GM10248 (cell line): ENCODE measurements around the gene ARPP19.

Source experiments
- CTCF ChIA-PET: fragments of 300-600 bp; sonication (Branson Sonifier 250); formaldehyde crosslinking; extraction: SDS; loops from one replicate; lab custom pipeline; 2021; ENCODE audit warnings: antibody characterized with exemption; lab: Yijun Ruan, JAX
- POLR2A ChIA-PET: fragments of 350-650 bp; sonication (Branson Sonifier 250); formaldehyde crosslinking; extraction: SDS; loops from one replicate; lab custom pipeline; 2020; ENCODE audit warnings: antibody characterized with exemption; lab: Yijun Ruan, JAX
- DNase-seq: peaks from one replicate; pipeline ENCODE4 v3.0.0; 2012; ENCODE audit errors: extremely low spot score
- TF ChIP-seq, protein P1 (sequence below): IDR thresholded peaks from 2 replicates; pipeline ENCODE4 v1.5.1; 2012; ENCODE audit warnings: mild to moderate bottlenecking, low read depth; ENCODE audit errors: extremely low read depth, missing control alignments, control extremely low read depth

Gene ARPP19

DNA sequence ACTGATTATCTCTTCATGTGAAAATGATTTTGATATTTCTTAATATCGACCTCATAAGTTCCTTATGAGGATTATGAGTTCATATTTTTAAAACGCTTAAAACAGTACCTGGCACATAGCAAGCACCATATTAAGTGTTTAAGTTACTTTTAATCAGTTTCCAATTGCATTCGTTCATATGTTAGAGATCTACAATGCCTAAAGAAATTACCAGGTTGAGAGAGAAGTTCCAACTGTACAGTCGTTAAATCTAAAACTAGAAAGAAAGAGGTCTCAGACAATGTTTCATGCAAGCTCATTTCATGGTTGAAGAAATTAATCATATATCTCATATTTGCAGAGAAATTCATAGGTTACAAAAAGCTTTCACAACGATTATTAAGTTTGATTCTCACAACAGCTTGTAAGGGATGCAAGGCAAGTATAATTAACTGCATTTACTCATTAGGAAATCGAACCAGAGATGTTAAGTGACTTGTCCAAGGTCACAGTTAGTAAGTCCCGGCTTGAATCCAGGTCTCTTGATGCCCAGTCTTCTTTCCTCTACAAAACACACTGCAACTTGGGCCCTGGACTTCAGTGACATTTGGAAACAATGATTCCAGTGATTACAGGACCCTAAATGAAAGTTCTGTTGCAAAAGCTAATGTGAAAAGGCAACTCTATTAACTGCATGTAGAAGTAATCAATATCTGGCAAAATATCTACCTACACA lies 41.5 kb downstream of the ARPP19 start:
- no peak for DNase-seq
- CTCF ChIA-PET: interaction anchor here (0.8 to 2.0 kb wide), 10 partner anchors 12 to 270 kb away, joined by 3 to 6 read pairs (median 4); no protein-coding TSS in a partner anchor
- POLR2A ChIA-PET: no interaction called here
- TF ChIP-seq, protein P1, sequence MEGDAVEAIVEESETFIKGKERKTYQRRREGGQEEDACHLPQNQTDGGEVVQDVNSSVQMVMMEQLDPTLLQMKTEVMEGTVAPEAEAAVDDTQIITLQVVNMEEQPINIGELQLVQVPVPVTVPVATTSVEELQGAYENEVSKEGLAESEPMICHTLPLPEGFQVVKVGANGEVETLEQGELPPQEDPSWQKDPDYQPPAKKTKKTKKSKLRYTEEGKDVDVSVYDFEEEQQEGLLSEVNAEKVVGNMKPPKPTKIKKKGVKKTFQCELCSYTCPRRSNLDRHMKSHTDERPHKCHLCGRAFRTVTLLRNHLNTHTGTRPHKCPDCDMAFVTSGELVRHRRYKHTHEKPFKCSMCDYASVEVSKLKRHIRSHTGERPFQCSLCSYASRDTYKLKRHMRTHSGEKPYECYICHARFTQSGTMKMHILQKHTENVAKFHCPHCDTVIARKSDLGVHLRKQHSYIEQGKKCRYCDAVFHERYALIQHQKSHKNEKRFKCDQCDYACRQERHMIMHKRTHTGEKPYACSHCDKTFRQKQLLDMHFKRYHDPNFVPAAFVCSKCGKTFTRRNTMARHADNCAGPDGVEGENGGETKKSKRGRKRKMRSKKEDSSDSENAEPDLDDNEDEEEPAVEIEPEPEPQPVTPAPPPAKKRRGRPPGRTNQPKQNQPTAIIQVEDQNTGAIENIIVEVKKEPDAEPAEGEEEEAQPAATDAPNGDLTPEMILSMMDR: no peak

DNA sequence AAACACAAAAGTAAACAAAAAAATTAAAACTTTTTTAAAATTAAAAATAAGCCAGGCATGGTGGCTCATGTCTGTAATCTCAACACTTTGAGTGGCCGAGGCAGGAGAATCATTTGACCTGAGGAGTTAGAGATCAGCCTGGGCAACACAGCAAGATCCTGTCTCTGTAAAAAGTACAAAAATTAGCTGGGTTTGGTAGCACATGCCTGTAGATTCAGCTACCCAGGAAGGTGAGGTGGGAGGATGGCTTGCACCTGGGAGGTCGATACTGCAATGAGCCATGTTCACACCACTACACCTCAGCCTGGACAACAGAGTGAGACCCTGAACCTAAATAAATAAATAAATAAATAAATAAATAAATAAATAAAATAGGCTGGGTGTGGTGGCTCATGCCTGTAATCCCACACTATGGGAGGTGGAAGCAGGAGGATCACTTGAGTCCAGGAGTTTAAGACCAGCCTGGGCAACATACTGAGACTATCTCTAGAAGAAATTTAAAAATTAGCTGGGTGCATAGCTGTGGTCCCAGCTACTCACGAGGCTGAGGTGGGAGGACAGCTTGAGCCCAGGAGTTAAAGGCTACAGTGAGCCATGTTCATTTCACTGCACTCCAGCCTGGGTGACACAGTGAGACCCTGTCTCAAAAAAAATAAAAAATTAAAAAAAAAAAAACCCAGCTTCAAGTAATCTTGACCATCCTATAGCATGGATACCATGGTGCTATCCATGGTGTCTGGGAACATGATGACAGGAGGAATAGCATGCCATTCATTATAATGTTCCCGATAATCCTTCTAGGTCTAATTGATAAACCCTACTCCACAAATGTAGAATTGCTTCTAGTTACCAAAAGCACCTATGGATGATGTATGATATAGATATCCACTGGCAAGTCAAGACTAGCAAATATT lies 44.4 kb downstream of the ARPP19 start:
- TF ChIP-seq, protein P1: no peak
- DNase-seq: no peak
- ChIA-PET CTCF (interaction anchor here (0.8 to 1.3 kb wide), 5 partner anchors 10 to 193 kb away, joined by 3 to 6 read pairs (median 4); no protein-coding TSS in a partner anchor), POLR2A (interaction anchor here (0.6 kb wide), 1 partner anchor 11 kb away, joined by 4 read pairs; no protein-coding TSS in a partner anchor)

DNA sequence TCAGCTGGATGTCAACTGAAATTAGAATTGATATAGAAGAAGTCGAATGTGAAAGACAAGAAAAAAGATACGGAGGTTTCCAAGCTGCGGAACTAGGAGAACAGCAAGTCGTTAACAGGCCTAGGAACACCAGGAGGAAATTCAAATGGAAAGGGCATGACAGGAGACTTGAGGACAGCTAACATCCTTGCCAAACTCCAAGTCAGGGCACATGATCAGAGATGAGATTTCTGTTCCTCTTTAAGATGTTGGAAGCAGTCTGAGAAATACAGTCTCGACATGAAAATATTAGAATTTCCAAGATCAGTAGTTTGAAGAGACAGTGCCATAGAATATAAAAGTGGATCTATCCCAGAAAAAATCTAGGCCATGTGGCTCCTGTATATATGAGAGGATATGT lies 45.2 kb downstream of the ARPP19 start:
- CTCF ChIA-PET: interaction anchor here (0.8 to 1.3 kb wide), 6 partner anchors 9 to 193 kb away, joined by 3 to 6 read pairs (median 4); no protein-coding TSS in a partner anchor
- TF ChIP-seq, protein P1: no peak
- DNase-seq: no peak
- POLR2A ChIA-PET: no interaction called here

DNA sequence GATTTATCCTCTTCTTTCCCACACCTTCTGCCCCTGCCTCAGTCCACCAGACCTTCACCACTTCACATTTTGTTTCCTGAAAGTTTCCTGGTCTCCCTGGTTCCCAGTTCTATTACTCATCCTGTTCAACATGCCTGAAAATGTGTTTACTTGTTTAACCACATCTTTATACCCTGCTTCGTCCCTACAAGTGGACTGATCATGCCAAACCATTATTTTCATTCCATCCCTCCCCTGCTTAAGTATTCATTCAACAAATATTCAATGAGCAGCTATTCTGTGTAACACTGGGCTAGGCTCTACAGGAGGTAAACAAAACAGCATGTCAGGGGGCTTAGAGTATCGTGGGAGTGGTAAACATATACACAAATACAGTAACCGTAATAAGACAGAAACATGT lies 45.6 kb downstream of the ARPP19 start:
- ChIA-PET POLR2A (no interaction called here), CTCF (interaction anchor here (1.1 to 1.3 kb wide), 5 partner anchors 8 to 58 kb away, joined by 3 to 6 read pairs (median 3); no protein-coding TSS in a partner anchor)
- no peak for DNase-seq
- TF ChIP-seq, protein P1: no peak

DNA sequence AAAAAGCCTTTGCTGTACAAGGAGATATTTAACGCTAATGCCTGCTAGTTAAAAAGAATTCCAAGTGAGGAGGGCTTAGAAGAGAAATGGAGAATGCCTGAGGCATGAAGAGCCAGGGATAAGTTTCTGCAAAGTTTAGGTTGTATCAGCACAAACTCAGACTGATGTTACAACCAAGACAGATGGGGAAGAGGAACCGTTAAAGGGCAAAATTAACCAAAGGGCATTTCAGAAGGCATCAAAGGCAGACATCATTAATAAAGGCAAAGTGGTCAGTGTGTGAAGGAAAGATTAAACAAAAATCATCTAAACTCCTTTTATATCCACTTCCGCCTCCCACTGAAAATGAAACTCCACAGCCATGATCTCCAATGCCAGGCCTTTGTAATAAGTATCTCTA lies 47.1 kb downstream of the ARPP19 start:
- ChIA-PET CTCF (no interaction called here), POLR2A (no interaction called here)
- no peak for DNase-seq
- TF ChIP-seq, protein P1: no peak

DNA sequence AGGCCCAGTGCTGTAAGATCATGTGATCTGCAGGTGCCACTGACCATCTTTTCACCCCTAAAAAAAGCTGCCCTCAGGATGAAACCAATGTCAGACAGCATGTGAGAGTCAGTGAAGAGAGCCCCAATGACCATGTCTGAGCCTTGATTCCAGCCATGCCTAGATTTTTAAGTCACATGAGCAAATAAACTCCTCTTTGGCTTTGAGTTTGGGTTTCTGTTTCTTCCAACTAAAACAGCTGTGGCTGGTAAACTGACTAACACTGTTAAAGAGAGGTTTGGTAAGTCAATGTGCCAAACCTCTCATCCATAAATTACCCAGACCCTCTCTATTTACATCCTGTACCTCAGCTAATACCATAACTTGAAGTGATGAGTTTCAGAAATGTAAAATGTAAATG lies 48.4 kb downstream of the ARPP19 start:
- ChIA-PET POLR2A (no interaction called here), CTCF (interaction anchor here (1.6 kb wide), 1 partner anchor 36 kb away, joined by 3 read pairs; no protein-coding TSS in a partner anchor)
- DNase-seq: no peak
- TF ChIP-seq, protein P1: no peak
